Tibial nerve (tissue), 3 donors: ENCODE results near the gene RNF181.

Source experiments
- POLR2A ChIP-seq, 2 donors: fragments of 450-650 bp; IDR thresholded peaks; one replicate each; pipeline ENCODE4 v1.6.1; 2017; ENCODE audit warnings: antibody characterized with exemption in 2 of 2, mild to moderate bottlenecking in 2 of 2, moderate library complexity in 2 of 2
- TF ChIP-seq, protein P1 (sequence below), 5 experiments: fragments of 200-600 bp in 3 of 5; fragments of 450-650 bp in 2 of 5; sonication (generic) in 3 of 5; IDR thresholded peaks; one replicate each; pipeline ENCODE4 v1.5.1; 2016 to 2019; ENCODE audit warnings: antibody characterized with exemption in 5 of 5, mild to moderate bottlenecking in 3 of 5, moderate library complexity in 2 of 5

DNA sequence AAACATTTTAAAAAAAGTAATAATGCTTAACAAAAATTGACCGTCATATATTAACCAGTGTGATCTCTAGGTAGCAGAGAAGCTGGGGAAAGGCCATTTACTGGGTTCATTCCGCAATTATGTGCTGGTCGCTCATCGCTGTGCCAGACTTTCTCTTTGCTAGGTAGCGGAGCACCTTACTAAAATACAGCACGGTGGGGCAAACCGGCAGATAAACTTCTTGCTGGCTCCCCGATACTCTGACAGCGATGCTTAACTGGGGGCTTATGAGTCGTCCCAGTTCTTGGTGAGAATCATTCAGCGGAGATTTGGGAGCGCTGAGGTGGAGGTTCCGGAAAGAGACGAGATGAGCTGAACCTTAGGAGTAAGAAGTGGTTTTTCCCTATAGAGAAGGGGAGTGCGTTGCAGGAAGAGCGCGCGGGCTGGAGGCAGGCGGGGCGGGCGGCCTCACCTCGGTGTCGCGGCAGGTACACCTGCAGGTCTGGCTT, 15.7 kb downstream of the RNF181 start:
- no peak for TF ChIP-seq POLR2A (IDR thresholded peaks at IDR 0.05)
- TF ChIP-seq, protein P1, sequence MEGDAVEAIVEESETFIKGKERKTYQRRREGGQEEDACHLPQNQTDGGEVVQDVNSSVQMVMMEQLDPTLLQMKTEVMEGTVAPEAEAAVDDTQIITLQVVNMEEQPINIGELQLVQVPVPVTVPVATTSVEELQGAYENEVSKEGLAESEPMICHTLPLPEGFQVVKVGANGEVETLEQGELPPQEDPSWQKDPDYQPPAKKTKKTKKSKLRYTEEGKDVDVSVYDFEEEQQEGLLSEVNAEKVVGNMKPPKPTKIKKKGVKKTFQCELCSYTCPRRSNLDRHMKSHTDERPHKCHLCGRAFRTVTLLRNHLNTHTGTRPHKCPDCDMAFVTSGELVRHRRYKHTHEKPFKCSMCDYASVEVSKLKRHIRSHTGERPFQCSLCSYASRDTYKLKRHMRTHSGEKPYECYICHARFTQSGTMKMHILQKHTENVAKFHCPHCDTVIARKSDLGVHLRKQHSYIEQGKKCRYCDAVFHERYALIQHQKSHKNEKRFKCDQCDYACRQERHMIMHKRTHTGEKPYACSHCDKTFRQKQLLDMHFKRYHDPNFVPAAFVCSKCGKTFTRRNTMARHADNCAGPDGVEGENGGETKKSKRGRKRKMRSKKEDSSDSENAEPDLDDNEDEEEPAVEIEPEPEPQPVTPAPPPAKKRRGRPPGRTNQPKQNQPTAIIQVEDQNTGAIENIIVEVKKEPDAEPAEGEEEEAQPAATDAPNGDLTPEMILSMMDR (IDR thresholded peaks at IDR 0.05): no peak
